ENCODE data around the gene C10orf120.

The C10orf120 gene

DNA sequence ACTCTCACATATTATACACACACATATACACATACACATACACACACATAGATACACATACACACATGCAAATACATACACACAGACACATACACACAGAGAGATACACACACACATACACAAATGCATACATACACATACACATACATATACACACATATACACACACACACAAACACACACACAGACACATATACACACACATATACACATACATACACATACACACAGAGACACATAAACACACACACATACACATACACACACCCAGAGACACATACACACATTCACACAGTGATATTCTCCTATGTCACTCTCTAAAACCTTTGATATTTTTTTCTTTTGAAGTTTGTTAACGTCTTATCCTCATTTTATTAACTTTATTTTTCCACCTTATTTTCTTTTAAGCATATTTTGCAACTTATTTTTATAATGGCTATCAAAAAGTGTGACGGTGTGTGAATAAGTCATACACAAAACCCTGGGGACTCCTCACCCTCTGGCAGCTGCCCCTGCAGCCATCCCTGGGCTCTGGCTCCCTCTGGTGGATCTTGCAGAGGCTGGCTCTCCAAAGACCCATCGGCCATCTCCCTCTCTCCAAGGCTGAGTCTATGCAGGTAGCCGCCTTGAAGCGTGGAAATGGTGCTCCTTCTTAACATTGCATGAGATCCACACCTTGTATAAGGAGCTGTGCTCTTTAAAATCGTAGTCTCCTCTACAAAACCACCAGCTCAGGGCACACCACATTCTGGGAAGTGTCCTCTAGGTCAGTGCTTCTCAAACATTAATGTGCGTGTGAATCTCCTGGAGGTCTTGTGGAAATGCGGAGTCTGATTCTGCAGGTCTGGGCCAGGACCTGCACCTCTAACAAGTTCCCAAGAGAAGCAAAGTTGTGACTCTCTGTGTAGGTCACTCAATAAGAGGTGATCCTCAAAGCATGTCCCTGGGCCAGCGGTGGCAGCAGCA lies 4.1 kb upstream of the C10orf120 start:
- DNase-seq (ENCODE audit: low read depth in 3 of 3, low spot score in 1 of 3) = peak in 1 of 3 donors; percentile 33

DNA sequence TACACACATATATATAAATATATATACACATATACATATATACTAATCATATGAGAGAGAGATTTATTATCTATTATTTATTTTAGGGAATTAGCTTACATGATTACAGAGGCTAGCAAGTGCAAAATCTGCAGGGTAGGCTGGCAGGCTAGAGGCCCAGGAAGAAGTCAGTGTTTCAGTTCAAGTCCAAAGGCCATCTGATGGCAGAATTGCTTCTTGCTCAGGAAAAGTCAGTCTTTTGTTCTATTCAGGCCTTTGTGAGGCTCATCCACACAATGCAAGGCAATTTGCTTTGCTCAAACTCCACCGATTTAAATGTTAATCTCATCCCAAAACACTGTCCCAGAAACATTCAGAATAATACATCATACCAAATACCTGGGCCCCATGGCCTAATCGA lies 2.6 kb upstream of the C10orf120 start:
- DNase-seq (ENCODE audit: low read depth in 3 of 3, low spot score in 1 of 3) = no peak

DNA sequence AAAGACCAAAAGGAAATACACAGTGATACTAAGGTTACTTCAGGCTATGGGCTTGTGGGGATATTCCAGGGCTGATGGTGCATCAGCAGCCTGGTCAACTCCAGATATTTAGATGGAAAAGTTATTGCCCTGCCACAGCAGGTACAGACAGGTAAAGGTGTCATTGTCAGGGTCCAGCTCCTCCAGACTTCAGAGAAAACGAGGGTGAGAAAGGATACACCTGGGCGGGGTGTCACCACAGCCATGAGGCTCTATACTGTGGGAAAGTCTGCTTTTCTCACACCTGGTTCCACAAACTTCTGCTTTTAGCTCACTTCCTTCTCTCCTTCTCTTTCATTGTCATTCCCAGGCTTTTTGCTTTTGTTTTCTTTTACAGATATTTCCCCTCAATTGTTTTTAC lies 2.0 kb upstream of the C10orf120 start:
- no peak for DNase-seq (ENCODE audit: low read depth in 3 of 3, low spot score in 1 of 3)

DNA sequence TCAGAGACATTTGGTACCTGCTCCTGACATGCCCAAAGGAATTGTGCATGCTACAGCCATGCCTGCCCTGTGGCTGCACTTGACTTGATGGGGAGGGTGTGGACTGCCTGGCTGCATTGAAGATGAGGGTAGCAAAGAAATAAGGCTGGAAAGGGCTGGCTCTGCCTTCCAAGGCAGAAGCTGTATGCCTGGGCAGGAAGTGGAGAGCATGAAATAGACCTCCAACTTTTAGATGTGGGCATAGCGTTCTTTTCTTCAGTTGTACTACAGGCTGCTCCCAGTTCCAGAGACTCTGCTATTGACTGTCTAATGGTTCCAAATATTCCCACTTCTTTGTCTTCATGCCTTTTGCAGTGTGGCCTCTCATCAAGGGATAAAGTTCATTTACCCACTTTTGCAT lies 3.0 kb downstream of the C10orf120 start:
- DNase-seq (ENCODE audit: low read depth in 3 of 3, low spot score in 1 of 3) = no peak

DNA sequence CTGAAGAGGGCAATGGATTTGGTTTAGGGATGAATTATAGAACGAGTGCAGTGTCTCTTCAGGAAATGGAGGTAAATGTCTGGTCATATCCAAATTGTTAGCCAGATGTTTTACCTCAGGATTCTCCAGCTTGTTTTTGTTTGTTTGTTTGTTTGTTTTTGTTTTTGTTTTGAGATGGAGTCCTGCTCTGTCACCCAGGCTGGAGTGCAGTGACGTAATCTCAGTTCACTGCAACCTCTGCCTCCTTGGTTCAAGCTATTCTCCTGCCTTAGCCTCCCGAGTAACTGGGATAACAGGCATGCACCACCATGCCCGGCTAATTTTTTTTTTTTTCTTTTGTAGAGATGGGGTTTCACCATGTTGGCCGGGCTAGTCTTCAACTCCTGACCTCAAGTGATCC lies 6.9 kb downstream of the C10orf120 start:
- DNase-seq (ENCODE audit: low read depth in 3 of 3, low spot score in 1 of 3) = no peak

DNA sequence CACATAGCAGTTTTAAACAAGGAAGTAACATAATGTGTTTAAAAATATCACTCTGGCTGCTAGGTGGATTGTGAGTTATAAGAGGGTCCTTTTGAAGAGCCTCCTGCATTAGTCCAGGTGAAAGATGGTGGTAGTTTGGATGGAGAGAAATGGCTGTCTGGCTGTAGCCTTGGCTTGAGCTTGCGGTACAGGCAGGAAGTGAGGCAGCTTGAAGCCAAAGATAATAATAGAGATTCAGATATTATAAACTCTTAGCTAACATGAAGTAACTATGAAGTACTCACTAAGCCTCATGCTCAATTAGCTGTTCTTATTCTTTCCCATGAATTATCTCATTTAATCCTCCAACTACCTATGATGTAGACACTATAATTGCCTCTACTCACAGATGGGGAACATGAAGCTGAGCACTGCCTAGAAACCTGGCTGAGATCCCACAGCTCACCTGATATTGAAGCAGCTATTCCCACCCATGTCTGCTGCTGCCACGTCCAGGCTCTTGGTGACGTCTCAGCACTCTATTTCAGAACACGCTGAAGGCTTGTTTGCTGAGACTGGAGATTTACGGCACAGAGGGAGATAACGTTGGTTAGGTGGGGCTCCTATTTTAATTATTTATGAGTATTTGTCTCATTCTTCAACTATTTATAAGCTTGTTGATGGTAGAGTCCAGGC lies 10.4 kb downstream of the C10orf120 start:
- DNase-seq (ENCODE audit: low read depth in 3 of 3, low spot score in 1 of 3) = no peak

DNA sequence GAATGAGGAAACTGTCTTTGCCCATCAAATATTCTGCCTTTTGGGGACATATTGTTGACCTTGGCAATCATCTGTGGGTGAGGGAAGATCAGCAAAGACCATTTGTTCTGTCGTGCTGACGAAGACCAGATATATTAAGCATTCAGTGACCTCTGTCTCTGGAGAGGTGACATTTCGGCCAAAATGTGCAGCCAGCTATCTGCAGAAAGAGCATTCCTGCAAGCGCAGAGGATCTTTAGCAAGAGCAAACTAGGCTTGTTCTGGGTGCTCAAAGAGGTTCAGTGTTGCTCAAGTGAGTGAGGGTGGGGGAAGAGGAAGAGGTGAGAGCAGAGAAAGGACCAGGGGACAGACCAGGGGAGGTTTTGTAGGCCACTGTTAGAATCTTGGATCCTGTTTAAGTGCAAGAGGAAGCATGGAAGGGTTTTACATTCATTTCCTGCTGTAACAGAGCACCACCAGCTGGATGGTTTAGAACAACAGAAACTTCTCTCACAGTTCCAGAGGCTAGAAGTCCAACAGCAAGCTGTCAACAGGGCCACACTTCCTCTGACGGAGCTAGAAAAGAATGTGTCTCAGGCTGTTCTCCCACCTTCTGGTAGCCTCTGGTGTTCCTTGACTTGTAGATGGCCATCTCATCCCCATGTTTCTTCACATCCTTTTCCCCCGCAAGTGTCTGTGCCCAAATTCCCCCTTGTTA lies 11.2 kb downstream of the C10orf120 start:
- DNase-seq (ENCODE audit: low read depth in 3 of 3, low spot score in 1 of 3) = no peak

DNA sequence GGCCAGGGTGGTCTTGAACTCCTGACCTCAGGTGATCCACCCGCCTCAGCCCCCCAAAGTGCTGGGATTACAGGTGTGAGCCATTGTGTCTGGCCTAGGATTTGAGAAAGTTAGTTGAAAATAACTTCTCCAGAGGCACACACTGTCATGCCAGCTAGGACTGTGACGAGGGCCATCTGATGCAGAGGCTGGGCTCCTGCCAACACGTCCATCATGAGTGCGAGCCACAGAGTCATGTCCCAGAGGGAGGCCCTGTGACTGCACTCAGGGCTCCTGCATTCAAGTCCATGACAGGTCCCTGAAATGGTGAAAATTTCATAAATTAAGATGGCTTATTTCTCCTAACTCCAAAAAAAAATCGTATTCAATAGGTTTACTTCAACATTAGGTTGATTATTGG lies 17.1 kb downstream of the C10orf120 start:
- DNase-seq (ENCODE audit: low read depth in 3 of 3, low spot score in 1 of 3) = no peak

DNA sequence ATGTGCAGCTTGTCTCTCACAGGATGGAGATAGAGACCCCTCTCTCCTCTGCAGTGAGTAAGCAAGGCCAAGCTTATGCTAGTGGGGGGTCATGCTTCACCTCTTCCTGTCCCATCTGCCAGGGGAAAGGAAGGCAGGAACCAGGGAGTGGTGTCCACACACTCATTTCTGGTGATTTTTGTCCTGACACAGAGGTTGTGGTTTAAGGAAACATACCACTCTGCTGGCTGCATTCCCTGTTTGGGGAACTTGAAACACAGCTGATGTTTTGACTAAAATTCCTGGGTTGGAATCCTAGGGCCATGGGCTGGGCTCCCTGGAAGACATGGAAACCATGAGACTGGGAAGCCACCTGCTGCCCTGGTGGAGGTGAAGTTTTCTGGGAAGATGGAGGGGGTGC lies 21.4 kb downstream of the C10orf120 start:
- DNase-seq (ENCODE audit: low read depth in 3 of 3, low spot score in 1 of 3) = no peak

DNA sequence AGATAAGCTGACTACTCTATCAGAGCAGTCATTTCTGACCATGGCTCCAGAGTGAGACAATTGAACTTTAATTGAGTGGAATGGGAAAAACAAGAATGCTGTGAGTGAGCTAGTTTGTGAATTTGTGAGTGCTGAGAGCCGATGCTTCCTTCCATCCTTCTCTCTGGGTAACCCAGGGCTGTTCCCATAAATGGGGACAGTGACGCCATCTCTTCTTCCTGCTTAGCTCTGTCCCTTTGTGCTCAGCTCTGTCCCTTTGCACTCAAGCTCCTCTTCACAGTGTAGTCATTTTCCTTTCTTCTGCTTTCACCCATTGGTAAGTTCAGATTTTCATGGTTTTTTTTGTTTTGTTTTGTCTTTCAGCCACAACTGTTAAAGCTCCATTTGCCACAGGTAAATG lies 24.4 kb downstream of the C10orf120 start:
- no peak for DNase-seq (ENCODE audit: low read depth in 3 of 3, low spot score in 1 of 3)

DNA sequence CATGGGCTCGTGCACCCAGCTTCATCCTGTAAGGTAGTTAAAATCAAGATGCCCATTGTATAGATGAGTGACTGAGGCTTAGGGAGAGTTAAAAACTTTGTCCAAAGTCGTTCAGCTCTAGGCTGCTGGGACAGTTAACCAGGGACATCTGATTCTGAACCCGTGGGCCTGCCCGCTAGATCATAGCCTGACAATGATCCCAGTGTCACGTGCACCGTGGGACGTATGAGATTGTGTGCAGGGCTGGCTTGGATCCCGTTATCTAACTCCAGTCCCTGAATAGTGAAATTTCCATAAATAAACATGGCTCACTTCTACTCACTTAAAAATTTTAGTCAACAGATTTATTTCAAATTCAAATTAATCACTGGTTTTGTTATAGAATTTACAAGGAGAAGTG lies 24.9 kb downstream of the C10orf120 start:
- DNase-seq (ENCODE audit: low read depth in 3 of 3, low spot score in 1 of 3) = no peak

DNA sequence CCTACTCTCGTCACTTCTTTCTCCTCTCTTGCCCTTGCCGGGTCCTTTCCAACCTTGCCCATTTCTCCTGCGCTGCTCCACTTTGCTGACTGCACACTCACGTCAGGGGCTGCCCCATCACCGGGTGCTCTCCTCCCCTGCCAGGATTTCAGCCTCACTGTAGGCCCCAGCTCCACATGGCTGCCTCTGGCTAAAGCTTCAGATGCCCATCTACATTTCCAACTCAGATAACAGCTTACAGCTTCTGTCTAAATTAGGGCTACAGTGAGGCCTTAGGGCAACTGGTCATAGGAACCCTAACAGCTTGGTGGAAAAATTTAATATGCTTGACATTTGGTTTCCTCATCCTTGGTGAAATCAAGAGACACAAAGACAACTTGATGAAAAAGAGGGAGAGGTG lies 25.9 kb downstream of the C10orf120 start:
- DNase-seq (ENCODE audit: low read depth in 3 of 3, low spot score in 1 of 3) = no peak

DNA sequence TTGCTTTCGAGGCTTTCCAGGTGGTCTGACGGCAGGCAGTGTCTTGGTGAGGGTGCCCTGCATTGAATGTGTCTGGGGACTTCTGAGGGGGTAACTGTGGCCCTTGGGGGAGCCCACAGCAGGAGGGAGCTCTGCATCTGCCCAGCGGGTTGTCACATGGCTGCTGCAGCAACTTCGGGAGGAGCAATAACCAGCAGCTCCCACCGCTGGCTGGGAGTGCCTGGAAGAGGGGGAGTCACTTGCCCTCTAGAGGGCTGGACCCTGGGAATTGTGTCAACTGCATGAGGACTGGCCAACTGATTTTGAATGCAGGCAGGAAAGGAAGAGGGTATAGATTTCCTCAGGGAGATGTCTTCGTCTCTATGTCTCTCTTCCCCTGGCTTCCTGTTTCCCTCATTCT lies 26.4 kb downstream of the C10orf120 start:
- no peak for DNase-seq (ENCODE audit: low read depth in 3 of 3, low spot score in 1 of 3)

DNA sequence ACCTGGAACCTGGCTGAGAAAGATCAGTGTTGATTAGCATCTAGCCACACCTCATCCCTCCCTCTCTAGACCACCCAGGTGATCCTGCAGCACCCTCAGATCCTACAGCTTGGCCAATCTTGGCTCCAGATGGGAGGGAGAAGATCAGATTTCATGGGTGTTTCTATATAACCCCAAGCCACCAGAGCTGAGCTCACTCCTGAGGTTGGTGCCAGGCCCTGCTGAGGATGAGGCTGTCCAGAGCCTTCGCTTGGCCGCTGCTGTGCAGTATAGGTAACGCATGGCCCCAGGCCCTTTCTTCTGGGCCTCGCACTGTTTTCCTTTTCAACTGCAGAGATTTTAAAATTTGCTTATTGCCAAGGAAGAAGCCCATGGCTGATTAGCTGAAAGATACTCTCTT lies 27.0 kb downstream of the C10orf120 start:
- DNase-seq (ENCODE audit: low read depth in 3 of 3, low spot score in 1 of 3) = no peak

DNA sequence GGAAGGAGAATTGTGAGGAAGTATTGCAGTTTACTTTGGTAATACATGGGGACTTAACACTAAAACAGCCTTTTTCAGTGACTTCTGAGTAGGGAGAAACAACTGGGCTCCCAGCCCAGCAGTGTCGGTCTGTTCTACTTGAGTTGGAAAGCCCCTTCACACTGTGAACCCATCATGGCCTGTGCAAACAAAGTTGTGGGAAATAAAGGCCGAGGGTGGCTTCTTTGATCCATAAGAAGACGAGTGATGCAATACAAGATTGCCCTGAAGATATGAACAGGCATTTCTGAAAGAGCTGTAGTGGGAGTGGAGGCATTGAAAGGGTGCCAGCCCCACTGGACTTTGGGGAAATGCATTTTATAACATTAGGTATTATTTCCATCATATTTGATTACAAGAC lies 28.3 kb downstream of the C10orf120 start:
- DNase-seq (ENCODE audit: low read depth in 3 of 3, low spot score in 1 of 3) = no peak

DNA sequence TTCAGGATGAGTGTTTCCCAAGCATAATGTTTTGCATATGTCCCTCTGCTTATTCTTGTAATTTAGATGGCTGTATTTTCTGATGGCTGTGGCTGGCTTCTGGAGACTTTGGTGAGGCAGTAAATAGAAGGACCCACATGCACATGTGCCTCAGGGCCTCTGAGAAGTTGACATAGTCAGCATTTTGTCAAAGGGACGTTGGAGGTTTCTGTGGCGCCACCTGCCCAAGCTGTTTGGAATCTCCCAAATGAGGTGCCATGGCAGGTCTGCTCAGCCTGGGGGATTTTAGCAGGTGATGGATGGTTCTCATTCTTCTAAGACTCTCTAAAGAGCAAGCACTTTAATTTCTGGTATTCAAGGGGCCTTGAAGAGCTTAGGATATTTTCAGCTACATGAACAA lies 29.8 kb downstream of the C10orf120 start:
- DNase-seq (ENCODE audit: low read depth in 3 of 3, low spot score in 1 of 3) = no peak

DNA sequence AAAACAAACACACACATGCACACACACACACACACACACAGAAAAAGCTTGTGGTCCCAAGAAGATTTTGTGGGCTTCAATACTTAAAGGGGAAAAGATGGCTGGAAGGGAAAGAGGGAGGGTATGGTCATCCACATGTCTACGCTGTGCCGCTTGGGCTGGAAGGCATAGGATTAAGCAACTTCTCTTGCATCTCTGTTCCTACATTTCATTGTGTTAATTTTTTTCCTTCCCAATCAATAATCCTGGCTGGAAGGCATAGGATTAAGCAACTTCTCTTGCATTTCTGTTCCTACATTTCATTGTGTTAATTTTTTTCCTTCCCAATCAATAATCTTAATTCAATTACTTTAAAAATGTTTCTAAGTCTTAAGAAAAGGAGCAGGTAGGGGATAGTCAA lies 30.6 kb downstream of the C10orf120 start:
- DNase-seq (ENCODE audit: low read depth in 3 of 3, low spot score in 1 of 3) = no peak

DNA sequence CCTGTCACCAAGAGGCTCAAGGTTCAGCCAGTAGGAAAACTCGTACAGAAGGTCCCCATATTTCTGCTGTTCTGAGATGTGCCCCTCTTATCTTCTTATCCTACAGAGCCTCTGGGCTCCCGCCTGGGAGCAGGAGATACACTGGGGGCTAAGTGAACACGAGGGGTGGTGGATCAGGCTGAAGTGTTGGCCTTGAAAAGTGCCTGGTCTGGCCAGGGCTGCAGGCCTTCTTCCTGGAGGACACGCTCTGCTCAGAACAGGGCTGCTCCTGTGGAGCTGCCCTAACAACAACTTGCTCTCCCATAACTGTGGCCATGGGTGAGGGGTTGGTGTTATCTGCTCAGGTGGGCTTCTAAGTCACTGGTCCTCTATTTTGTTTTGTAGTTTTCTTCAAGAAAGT lies 33.7 kb downstream of the C10orf120 start:
- no peak for DNase-seq (ENCODE audit: low read depth in 3 of 3, low spot score in 1 of 3)

DNA sequence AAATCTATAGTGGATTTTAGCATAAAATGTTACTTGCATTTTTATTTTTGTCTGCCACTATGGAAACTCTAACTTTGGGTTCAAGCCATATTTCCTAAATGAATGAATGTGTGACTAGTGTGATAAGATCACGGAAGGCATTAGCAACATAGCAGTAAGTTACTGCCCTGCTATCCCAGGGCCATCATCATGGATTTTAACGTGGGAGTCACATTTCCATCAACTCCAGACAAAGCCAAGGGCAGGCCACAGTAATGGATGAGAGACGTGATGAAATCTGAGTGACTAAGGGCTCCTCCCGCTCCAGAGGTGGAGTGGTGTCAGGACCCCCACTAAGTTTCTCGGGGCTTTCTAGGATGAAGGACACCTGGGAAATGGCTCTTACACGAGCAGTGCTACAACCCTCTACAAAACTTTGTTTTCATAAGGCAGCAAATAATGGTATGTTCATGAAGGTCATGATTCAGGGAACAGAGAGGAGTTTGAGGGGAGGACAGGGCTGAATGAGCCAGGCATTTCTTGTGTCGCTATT lies 34.3 kb downstream of the C10orf120 start:
- no peak for DNase-seq (ENCODE audit: low read depth in 3 of 3, low spot score in 1 of 3)

DNA sequence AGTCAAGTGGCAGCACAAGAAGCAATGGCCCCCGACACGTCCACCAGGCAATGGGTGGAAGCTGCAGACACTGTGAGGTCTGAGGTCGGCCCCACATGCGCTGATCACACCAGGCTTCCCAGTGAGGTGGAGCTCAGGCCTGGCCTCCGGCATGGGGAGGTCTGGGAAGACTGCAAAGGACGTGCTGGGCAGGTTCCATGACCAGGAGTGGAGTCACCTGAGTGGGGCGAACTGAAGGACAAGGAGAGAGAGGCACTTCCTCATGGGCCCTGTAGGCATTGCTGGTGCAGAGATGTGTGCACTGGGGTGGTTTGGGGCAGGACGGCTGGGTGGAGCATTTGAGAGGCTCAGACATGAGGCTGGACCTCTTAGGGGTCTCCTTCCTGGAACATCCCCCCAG lies 35.1 kb downstream of the C10orf120 start:
- DNase-seq (ENCODE audit: low read depth in 3 of 3, low spot score in 1 of 3) = no peak

DNA sequence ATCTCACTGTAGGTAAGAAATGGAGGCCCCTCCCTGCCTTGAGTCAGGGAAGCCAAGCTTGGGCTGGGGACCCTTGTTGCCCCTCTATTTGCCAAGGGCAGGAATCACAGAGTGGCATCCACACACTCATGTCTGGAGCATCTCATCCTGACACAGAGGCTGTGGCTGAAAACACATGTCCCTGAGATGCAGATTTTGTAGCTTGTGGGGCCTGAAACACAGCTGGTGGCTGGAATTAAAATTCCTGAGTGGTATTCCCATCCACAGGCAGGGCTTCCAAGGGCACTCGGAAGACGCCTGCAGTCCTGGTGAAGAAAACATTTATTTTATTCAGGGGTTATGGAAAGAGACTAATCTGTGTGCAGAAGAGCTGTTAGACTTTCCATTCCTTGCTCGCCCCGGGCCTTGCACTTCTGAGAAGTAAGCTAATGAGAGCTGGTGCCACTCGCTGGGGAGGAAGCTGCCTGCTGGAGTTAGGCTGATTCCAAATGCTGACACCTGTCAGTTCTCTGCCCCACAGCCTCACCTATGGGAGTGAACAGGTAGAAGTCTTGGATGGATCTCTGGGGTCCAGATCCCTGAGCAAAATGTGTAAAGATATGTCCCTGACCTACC lies 36.0 kb downstream of the C10orf120 start:
- DNase-seq (ENCODE audit: low read depth in 3 of 3, low spot score in 1 of 3) = no peak
